OCI-LY7 (cell line): ENCODE data around the gene FAM53C. TPM values are rescaled to one million over a fixed set of nuclear protein-coding genes. Genes with fewer than 3 reads are reported as not detected.

Experiments
- BruUV-seq: library from RNA; stranded (reverse); fragments of 400-500 nt; replicated peaks from 2 replicates; lab custom pipeline; 2021; lab: Mats Ljungman, UMichigan
- CTCF ChIA-PET: fragments of 300-600 bp; sonication (Branson Sonifier 250); formaldehyde crosslinking; loops from one replicate; lab custom pipeline; 2022; ENCODE audit warnings: antibody characterized with exemption; ENCODE audit not compliant: unreplicated experiment; lab: Charles Lee
- POLR2A ChIA-PET: fragments of 300-600 bp; sonication (Branson Sonifier 250); formaldehyde crosslinking; loops from one replicate; lab custom pipeline; 2022; ENCODE audit warnings: antibody characterized with exemption; lab: Charles Lee
- DNase-seq: peaks from one replicate; pipeline ENCODE4 v3.0.0-alpha.2; 2015; ENCODE audit warnings: low spot score
- H2AFZ ChIP-seq: fragments of 200-600 bp; sonication (generic), shearing (Covaris generic); 2 replicates; pipeline ENCODE4 v1.6.1; 2014; ENCODE audit warnings: mild to moderate bottlenecking, antibody characterized with exemption, low read length, moderate library complexity
- H3K27ac ChIP-seq: fragments of 200-600 bp; sonication (generic); 2 replicates; pipeline ENCODE4 v1.5.1; 2014; ENCODE audit warnings: mixed run types, low read depth, mild to moderate bottlenecking, moderate library complexity, low read length, inconsistent platforms; ENCODE audit not compliant: poor library complexity, severe bottlenecking
- H3K36me3 ChIP-seq: fragments of 200-600 bp; sonication (generic); 2 replicates; pipeline ENCODE4 v1.6.1; 2014; ENCODE audit warnings: mild to moderate bottlenecking, antibody characterized with exemption, low read length, moderate library complexity, mixed read lengths; ENCODE audit not compliant: insufficient read depth
- H3K4me1 ChIP-seq: fragments of 200-600 bp; sonication (generic); 2 replicates; pipeline ENCODE4 v1.5.1; 2014; ENCODE audit warnings: mild to moderate bottlenecking, low read length; ENCODE audit not compliant: insufficient read depth, poor library complexity, severe bottlenecking
- H3K4me2 ChIP-seq: fragments of 200-600 bp; sonication (generic); 2 replicates; pipeline ENCODE4 v1.6.1; 2014; ENCODE audit warnings: mild to moderate bottlenecking, low read length
- H3K4me3 ChIP-seq: fragments of 200-600 bp; sonication (generic); 2 replicates; pipeline ENCODE4 v1.5.1; 2014; ENCODE audit warnings: mild to moderate bottlenecking, low read depth, low read length; ENCODE audit not compliant: poor library complexity, severe bottlenecking
- H3K79me2 ChIP-seq: fragments of 200-600 bp; sonication (generic); 2 replicates; pipeline ENCODE4 v1.6.1; 2016; ENCODE audit warnings: low read depth, mild to moderate bottlenecking, low read length, moderate library complexity, mixed read lengths; ENCODE audit not compliant: insufficient read depth
- H3K9me2 ChIP-seq: fragments of 200-600 bp; sonication (generic); 2 replicates; pipeline ENCODE4 v1.6.1; 2016; ENCODE audit warnings: mild to moderate bottlenecking, low read length, mixed read lengths; ENCODE audit not compliant: insufficient read depth
- H3K9me3 ChIP-seq: fragments of 200-600 bp; sonication (generic); 2 replicates; pipeline ENCODE4 v1.6.1; 2014; ENCODE audit warnings: mild to moderate bottlenecking, mixed run types, low read length, mixed read lengths
- H4K20me1 ChIP-seq: fragments of 200-600 bp; sonication (generic); 2 replicates; pipeline ENCODE4 v1.6.1; 2014; ENCODE audit warnings: mild to moderate bottlenecking, antibody characterized with exemption, low read length, moderate library complexity, mixed read lengths; ENCODE audit not compliant: insufficient read depth
- EZH2phosphoT487 ChIP-seq: fragments of 200-600 bp; sonication (generic); IDR thresholded peaks from 2 replicates; pipeline ENCODE4 v1.6.1; 2018; ENCODE audit warnings: low read depth, borderline replicate concordance, mild to moderate bottlenecking, mixed run types, antibody characterized with exemption, low read length, moderate library complexity, mixed read lengths
- intact Hi-C: fragments of 100-400 bp; cut with micrococcal nuclease; formaldehyde crosslinking; loops from one replicate; pipeline ENCODE4 v1.10.0; 2022; ENCODE audit not compliant: unreplicated experiment
- total RNA-seq, 2 experiments: library from RNA; depleted of rRNA in 1 of 2; stranded (reverse); fragments of >200 nt in 1 of 2; shearing (Covaris generic) in 1 of 2; gene quantifications; 2 replicates each; pipeline ENCODE4 v1.2.3, GENCODE V29; 2014 to 2022
- TF ChIP-seq, protein P1 (sequence below): fragments of 200-600 bp; sonication (generic); conservative IDR thresholded peaks from 2 replicates; pipeline ENCODE4 v1.5.1; 2014; ENCODE audit warnings: mild to moderate bottlenecking, antibody characterized with exemption, low read length, moderate library complexity, mixed read lengths

FAM53C gene
- total RNA-seq, 2 experiments from 2014 or later = 42.3 to 46.5 TPM

DNA sequence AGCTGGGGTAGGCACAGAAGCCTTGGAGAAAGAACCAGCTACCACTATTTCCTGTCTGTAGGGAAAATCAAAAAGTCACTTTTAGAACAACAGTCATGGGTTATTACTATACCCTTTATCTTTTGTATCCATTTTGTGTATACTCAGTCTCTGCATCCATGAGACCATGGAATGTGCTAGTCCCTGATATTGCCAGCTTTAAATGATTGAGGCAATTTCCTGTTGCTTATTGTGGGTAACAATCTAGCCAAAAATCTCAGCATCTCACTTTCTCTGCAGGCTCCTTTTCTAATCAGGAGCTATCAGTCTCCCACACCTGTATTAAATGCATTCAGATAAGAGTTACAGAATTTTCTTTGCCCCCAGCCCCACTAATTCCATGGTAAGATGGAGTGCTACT is 13.5 kb downstream of the FAM53C start:
- DNase-seq = no peak
- intact Hi-C loops = loop anchor here (5.0 kb wide), 1 partner anchor 191 kb away; the partner anchor contains the start of gene ETF1
- ChIA-PET POLR2A (interaction anchor here (0.6 to 8.4 kb wide), 6 partner anchors 8 to 138 kb away, joined by 3 to 102 read pairs (median 4); partner anchors contain the start of genes CDC23, CDC25C and FAM53C), CTCF (interaction anchor here (0.7 to 3.9 kb wide), 7 partner anchors 9 to 173 kb away, joined by 3 to 34 read pairs (median 4); partner anchors contain the start of genes BRD8 and FAM53C)
- no peaks in the 10 kb centered on the region for H3K9me2 ChIP-seq
- no peak overlapping the region for H3K27ac ChIP-seq
- TF ChIP-seq, protein P1, sequence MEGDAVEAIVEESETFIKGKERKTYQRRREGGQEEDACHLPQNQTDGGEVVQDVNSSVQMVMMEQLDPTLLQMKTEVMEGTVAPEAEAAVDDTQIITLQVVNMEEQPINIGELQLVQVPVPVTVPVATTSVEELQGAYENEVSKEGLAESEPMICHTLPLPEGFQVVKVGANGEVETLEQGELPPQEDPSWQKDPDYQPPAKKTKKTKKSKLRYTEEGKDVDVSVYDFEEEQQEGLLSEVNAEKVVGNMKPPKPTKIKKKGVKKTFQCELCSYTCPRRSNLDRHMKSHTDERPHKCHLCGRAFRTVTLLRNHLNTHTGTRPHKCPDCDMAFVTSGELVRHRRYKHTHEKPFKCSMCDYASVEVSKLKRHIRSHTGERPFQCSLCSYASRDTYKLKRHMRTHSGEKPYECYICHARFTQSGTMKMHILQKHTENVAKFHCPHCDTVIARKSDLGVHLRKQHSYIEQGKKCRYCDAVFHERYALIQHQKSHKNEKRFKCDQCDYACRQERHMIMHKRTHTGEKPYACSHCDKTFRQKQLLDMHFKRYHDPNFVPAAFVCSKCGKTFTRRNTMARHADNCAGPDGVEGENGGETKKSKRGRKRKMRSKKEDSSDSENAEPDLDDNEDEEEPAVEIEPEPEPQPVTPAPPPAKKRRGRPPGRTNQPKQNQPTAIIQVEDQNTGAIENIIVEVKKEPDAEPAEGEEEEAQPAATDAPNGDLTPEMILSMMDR = no peak
- no peak for TF ChIP-seq EZH2phosphoT487
- H4K20me1 ChIP-seq = peaks cover 31% of the 10 kb centered on the region
- H2AFZ ChIP-seq = no peak overlapping the region
- no peaks in the 10 kb centered on the region for H3K9me3 ChIP-seq
- H3K4me1 ChIP-seq = peaks cover 19% of the 10 kb centered on the region
- no peak overlapping the region for H3K4me3 ChIP-seq
- H3K4me2 ChIP-seq = no peak overlapping the region
- H3K79me2 ChIP-seq = peaks cover 35% of the 10 kb centered on the region
- H3K36me3 ChIP-seq = peaks cover 64% of the 10 kb centered on the region
- BruUV-seq = no TSS peak

DNA sequence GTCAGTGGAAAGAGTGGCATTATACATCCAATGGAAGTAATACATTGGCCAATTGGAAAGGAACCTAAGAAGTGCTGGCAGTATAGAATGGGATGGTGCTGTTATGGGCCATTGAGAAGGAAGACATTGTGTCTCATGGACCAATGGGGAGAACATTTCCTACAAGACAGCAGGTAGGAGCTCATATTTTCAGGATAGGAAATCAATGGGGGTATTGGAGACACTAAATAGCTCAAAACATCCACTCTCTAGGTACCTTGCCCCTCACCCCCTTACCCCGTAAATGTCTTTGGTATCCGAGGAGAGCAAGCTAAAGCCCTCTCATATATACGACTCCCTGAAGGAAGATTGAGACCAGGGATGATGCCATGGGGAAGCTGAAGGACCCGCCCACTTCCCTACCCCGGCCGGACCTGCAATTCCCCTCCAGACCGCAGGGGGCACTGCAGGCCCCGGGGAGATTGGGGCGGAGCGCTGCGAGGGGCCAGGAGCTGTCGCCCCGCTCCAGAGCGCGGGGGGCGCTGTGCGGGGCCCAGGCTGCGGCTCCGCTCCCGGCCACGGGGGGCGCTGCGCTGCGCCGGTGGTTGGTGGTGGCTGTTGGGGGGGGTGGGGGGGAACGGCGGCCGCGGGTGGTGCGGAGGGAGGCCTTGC is 14.1 kb downstream of the FAM53C start, which contains the start of gene KDM3B:
Gene KDM3B, plus strand, starts transcription at position 615 of the 651 bp plus-strand sequence. CDS start 111 bp downstream, outside the sequence.
- DNase-seq = peak; percentile 90
- peak within 1 kb of the TSS; percentile 35; the same call in 1 of the 2 replicates for H2AFZ ChIP-seq
- TF ChIP-seq, protein P1 = peak; percentile 91
- TF ChIP-seq EZH2phosphoT487 = no peak
- intact Hi-C loops = loop anchor here (1.0 to 5.0 kb wide), 3 partner anchors 13 to 190 kb away; partner anchors contain the start of gene ETF1
- H3K36me3 ChIP-seq = peaks cover 58% of the 10 kb centered on the region
- H3K4me1 ChIP-seq = peaks cover 19% of the 10 kb centered on the region
- no peaks in the 10 kb centered on the region for H3K9me3 ChIP-seq
- H3K79me2 ChIP-seq = peaks cover 42% of the 10 kb centered on the region
- POLR2A ChIA-PET = interaction anchor here (0.5 to 8.4 kb wide), 7 partner anchors 9 to 174 kb away, joined by 3 to 102 read pairs (median 4); partner anchors contain the start of genes BRD8, CDC23, CDC25C and FAM53C
- peak within 1 kb of the TSS; percentile 73 for H3K27ac ChIP-seq
- BruUV-seq = TSS peak; percentile 60
- H3K4me2 ChIP-seq = peak within 1 kb of the TSS; percentile 90
- H4K20me1 ChIP-seq = peaks cover 31% of the 10 kb centered on the region
- peak within 1 kb of the TSS; percentile 98 for H3K4me3 ChIP-seq
- H3K9me2 ChIP-seq = no peaks in the 10 kb centered on the region
- CTCF ChIA-PET = interaction anchor here (0.6 to 3.9 kb wide), 9 partner anchors 9 to 174 kb away, joined by 3 to 34 read pairs (median 4); partner anchors contain the start of genes BRD8 and FAM53C
